ENCODE measurements around the gene ANKRD13A.

DNA sequence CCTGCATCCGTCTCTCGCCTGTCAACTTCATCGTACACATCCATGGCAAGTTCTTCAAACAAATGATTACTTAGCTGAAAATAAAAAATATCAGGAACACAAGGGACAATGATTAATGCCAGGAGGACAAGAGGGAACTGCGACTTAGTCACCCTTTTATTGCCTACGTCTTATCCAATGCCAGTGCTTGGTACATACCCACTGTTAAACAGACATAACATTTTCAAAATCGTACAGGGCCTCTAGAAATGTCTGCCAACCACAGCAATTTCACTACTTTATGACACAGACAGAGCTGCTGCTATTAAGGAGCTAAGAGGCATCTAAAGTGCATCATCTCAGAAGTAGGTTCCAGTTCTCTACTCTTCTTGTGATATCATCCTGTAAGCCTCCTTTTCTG, 37.6 kb upstream of the ANKRD13A start:
- no peak for TF ChIP-seq POLR2AphosphoS5 (IDR thresholded peaks at IDR 0.05; ENCODE audit: low read depth, low read length)
- no peak for TF ChIP-seq SPI1 (IDR thresholded peaks at IDR 0.05; ENCODE audit: low read depth, low read length)
- no peak for TF ChIP-seq POLR2A (IDR thresholded peaks at IDR 0.05; ENCODE audit: low read depth, low read length)
- no peak for TF ChIP-seq TAF1 (IDR thresholded peaks at IDR 0.05; ENCODE audit: low read depth, low read length)
- no peak for TF ChIP-seq PAX5 (IDR thresholded peaks at IDR 0.05; ENCODE audit: insufficient read depth, low read length, severe bottlenecking)
